ENCODE measurements around the gene VBP1. TPM values are rescaled to one million over a fixed set of nuclear protein-coding genes. Genes with fewer than 3 reads are reported as not detected.

VBP1 gene
- polyA plus RNA-seq, 1 donor (not counting 4 experiments of a cell fraction or from before 2014, with no cell fraction given): 66.8 TPM

DNA sequence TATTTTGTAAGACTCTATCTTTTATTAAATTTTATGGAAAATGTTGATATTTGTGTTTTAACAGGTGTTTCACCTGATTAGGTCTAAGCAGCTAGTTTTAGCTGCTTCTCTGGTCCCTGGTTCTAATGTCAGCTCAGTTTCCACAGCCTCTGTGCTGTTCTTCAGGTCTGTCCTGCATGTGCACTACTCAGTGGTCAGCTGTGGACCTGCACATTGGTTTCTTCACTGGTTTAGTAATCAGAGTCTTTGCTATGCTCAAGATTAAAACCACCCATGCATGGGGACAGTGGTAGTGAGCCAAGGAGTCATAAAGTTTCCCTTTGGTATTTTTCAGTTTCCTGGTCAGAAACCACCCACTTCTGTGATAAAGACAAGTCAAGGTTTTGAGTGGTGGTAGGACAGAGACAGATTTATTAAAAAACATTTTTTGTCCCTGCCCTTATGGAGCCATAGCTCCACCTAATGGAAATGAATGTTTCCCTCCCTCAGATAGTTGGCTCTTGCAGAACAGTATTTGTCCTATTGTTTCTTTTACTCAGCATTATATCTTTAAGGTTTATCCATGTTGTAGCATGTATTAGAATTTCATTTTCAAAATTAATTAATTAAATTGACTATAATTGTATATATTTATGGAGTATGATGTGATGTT lies 36.8 kb upstream of the VBP1 start:
- no peaks in the 10 kb centered on the region for H3K27me3 ChIP-seq (ENCODE audit: control insufficient read depth, extremely low read depth, insufficient read depth, low read length)
- H2AFZ ChIP-seq (ENCODE audit: control insufficient read depth, low read length): no peak overlapping the region
- H3K27ac ChIP-seq (ENCODE audit: control insufficient read depth, insufficient read depth, low read length): no peak overlapping the region
- FAIRE-seq: no peak
- no peaks in the 10 kb centered on the region for H3K9me3 ChIP-seq (ENCODE audit: control insufficient read depth, low read depth, low read length)
- H3K36me3 ChIP-seq (ENCODE audit: control insufficient read depth in 2 of 2, extremely low read depth in 1 of 2, insufficient read depth in 2 of 2, low read length in 2 of 2): no peaks in the 10 kb centered on the region
- H3K4me1 ChIP-seq (ENCODE audit: control insufficient read depth, extremely low read depth, insufficient read depth, low read length): no peaks in the 10 kb centered on the region
- H3K9me1 ChIP-seq (ENCODE audit: control insufficient read depth, extremely low read depth, insufficient read depth, low read length): no peaks in the 10 kb centered on the region
- no peak overlapping the region for H3K4me3 ChIP-seq (ENCODE audit: control insufficient read depth in 2 of 3, extremely low read depth in 1 of 3, insufficient read depth in 2 of 3, low read depth in 1 of 3, low read length in 3 of 3)
- no peak overlapping the region for H3K4me2 ChIP-seq (ENCODE audit: control insufficient read depth, extremely low read depth, insufficient read depth, low read depth, low read length)
- no peak for DNase-seq (ENCODE audit: low read depth, low spot score)
- no peaks in the 10 kb centered on the region for H4K20me1 ChIP-seq (ENCODE audit: control insufficient read depth, extremely low read depth, insufficient read depth, low read length)
- H3K79me2 ChIP-seq (ENCODE audit: control insufficient read depth, insufficient read depth, low read length): no peaks in the 10 kb centered on the region
- no peak for TF ChIP-seq EZH2 (IDR thresholded peaks at IDR 0.05; ENCODE audit: low read length)
- TF ChIP-seq, protein P1, sequence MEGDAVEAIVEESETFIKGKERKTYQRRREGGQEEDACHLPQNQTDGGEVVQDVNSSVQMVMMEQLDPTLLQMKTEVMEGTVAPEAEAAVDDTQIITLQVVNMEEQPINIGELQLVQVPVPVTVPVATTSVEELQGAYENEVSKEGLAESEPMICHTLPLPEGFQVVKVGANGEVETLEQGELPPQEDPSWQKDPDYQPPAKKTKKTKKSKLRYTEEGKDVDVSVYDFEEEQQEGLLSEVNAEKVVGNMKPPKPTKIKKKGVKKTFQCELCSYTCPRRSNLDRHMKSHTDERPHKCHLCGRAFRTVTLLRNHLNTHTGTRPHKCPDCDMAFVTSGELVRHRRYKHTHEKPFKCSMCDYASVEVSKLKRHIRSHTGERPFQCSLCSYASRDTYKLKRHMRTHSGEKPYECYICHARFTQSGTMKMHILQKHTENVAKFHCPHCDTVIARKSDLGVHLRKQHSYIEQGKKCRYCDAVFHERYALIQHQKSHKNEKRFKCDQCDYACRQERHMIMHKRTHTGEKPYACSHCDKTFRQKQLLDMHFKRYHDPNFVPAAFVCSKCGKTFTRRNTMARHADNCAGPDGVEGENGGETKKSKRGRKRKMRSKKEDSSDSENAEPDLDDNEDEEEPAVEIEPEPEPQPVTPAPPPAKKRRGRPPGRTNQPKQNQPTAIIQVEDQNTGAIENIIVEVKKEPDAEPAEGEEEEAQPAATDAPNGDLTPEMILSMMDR (optimal IDR thresholded peaks at IDR 0.05 in 1 of 3, IDR thresholded peaks at IDR 0.05 in 1 of 3, conservative IDR thresholded peaks at IDR 0.05 in 1 of 3; ENCODE audit: extremely low read depth in 1 of 3, insufficient read depth in 2 of 3, low read length in 3 of 3): no peak
- no peak overlapping the region for H3K9ac ChIP-seq (ENCODE audit: control insufficient read depth, extremely low read depth, insufficient read depth, low read length)
- dilution Hi-C loops (cut with MboI; ENCODE audit: extremely low pct_ligation_motif_present, low sequenced_read_pairs): no loop called here

DNA sequence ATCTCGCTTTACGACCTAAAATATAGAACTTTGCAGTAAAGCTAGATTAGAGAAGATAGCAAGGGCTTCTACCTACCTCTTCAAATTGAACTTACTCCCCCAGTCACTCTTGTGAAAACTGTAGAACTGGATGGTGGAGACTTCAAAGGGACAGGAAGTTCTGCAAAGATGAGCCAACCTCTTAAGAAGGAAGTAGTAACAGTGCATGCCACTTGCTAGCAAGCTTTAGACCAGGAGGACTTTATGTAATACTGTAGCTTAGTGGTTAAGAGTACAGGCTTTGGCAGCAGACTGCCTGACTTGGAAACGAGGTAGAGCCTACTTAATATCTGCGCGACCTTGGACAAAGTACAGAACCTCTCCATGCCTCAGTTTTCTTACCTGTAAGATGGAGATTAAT lies 27.5 kb upstream of the VBP1 start:
- dilution Hi-C loops (cut with MboI; ENCODE audit: extremely low pct_ligation_motif_present, low sequenced_read_pairs): no loop called here
- no peaks in the 10 kb centered on the region for H3K4me1 ChIP-seq (ENCODE audit: control insufficient read depth, extremely low read depth, insufficient read depth, low read length)
- no peaks in the 10 kb centered on the region for H3K9me3 ChIP-seq (ENCODE audit: control insufficient read depth, low read depth, low read length)
- TF ChIP-seq, protein P1 (optimal IDR thresholded peaks at IDR 0.05 in 1 of 3, IDR thresholded peaks at IDR 0.05 in 1 of 3, conservative IDR thresholded peaks at IDR 0.05 in 1 of 3; ENCODE audit: extremely low read depth in 1 of 3, insufficient read depth in 2 of 3, low read length in 3 of 3): no peak
- TF ChIP-seq EZH2 (IDR thresholded peaks at IDR 0.05; ENCODE audit: low read length): no peak
- DNase-seq (ENCODE audit: low read depth, low spot score): no peak
- no peaks in the 10 kb centered on the region for H3K79me2 ChIP-seq (ENCODE audit: control insufficient read depth, insufficient read depth, low read length)
- H3K36me3 ChIP-seq (ENCODE audit: control insufficient read depth in 2 of 2, extremely low read depth in 1 of 2, insufficient read depth in 2 of 2, low read length in 2 of 2): no peaks in the 10 kb centered on the region
- no peak overlapping the region for H2AFZ ChIP-seq (ENCODE audit: control insufficient read depth, low read length)
- FAIRE-seq: no peak
- H3K9me1 ChIP-seq (ENCODE audit: control insufficient read depth, extremely low read depth, insufficient read depth, low read length): no peaks in the 10 kb centered on the region
- H3K27ac ChIP-seq (ENCODE audit: control insufficient read depth, insufficient read depth, low read length): no peak overlapping the region
- H4K20me1 ChIP-seq (ENCODE audit: control insufficient read depth, extremely low read depth, insufficient read depth, low read length): no peaks in the 10 kb centered on the region
- no peak overlapping the region for H3K4me3 ChIP-seq (ENCODE audit: control insufficient read depth in 2 of 3, extremely low read depth in 1 of 3, insufficient read depth in 2 of 3, low read depth in 1 of 3, low read length in 3 of 3)
- H3K9ac ChIP-seq (ENCODE audit: control insufficient read depth, extremely low read depth, insufficient read depth, low read length): no peak overlapping the region
- H3K4me2 ChIP-seq (ENCODE audit: control insufficient read depth, extremely low read depth, insufficient read depth, low read depth, low read length): no peak overlapping the region
- no peaks in the 10 kb centered on the region for H3K27me3 ChIP-seq (ENCODE audit: control insufficient read depth, extremely low read depth, insufficient read depth, low read length)

Data from keratinocyte (primary cell).